AG04449 (cell line): Measurements from ENCODE around the gene FAM174C.

Experiments
- CTCF ChIA-PET: fragments of 350-600 bp; formaldehyde crosslinking; extraction: SDS; loops from one replicate; lab custom pipeline; 2021; ENCODE audit warnings: antibody characterized with exemption; lab: Yijun Ruan, JAX
- POLR2A ChIA-PET: fragments of 400-600, 350-600 bp; formaldehyde crosslinking; extraction: SDS; loops from one replicate; lab custom pipeline; 2020; ENCODE audit warnings: antibody characterized with exemption, inconsistent platforms; lab: Yijun Ruan, JAX
- DNase-seq: peaks from one replicate; pipeline ENCODE4 v3.0.0-alpha.2; 2010; ENCODE audit warnings: low read depth, low spot score
- H3K4me3 ChIP-seq: 2 replicates; pipeline ENCODE4 v1.5.1; 2011; ENCODE audit warnings: low read depth, mild to moderate bottlenecking, control low read depth, low read length
- TF ChIP-seq, protein P1 (sequence below): IDR thresholded peaks from one replicate; pipeline ENCODE4 v1.5.1; 2011; ENCODE audit warnings: mild to moderate bottlenecking, moderate library complexity, low read length, control low read depth, inconsistent platforms; ENCODE audit not compliant: insufficient read depth; ENCODE audit errors: missing control alignments

Gene FAM174C

GRCh38 chr19:1263188-1263587 lies 12.1 kb upstream of the FAM174C start:
- no peak overlapping the region for H3K4me3 ChIP-seq
- TF ChIP-seq, protein P1, sequence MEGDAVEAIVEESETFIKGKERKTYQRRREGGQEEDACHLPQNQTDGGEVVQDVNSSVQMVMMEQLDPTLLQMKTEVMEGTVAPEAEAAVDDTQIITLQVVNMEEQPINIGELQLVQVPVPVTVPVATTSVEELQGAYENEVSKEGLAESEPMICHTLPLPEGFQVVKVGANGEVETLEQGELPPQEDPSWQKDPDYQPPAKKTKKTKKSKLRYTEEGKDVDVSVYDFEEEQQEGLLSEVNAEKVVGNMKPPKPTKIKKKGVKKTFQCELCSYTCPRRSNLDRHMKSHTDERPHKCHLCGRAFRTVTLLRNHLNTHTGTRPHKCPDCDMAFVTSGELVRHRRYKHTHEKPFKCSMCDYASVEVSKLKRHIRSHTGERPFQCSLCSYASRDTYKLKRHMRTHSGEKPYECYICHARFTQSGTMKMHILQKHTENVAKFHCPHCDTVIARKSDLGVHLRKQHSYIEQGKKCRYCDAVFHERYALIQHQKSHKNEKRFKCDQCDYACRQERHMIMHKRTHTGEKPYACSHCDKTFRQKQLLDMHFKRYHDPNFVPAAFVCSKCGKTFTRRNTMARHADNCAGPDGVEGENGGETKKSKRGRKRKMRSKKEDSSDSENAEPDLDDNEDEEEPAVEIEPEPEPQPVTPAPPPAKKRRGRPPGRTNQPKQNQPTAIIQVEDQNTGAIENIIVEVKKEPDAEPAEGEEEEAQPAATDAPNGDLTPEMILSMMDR, result no peak
- ChIA-PET POLR2A (interaction anchor here (7.3 kb wide), 1 partner anchor 8 kb away, joined by 188 read pairs; no protein-coding TSS in a partner anchor), CTCF (interaction anchor here (5.1 to 11.8 kb wide), 2 partner anchors 15 to 20 kb away, joined by 24 to 626 read pairs; partner anchors contain the start of gene ATP5F1D)
- DNase-seq, result no peak

DNA sequence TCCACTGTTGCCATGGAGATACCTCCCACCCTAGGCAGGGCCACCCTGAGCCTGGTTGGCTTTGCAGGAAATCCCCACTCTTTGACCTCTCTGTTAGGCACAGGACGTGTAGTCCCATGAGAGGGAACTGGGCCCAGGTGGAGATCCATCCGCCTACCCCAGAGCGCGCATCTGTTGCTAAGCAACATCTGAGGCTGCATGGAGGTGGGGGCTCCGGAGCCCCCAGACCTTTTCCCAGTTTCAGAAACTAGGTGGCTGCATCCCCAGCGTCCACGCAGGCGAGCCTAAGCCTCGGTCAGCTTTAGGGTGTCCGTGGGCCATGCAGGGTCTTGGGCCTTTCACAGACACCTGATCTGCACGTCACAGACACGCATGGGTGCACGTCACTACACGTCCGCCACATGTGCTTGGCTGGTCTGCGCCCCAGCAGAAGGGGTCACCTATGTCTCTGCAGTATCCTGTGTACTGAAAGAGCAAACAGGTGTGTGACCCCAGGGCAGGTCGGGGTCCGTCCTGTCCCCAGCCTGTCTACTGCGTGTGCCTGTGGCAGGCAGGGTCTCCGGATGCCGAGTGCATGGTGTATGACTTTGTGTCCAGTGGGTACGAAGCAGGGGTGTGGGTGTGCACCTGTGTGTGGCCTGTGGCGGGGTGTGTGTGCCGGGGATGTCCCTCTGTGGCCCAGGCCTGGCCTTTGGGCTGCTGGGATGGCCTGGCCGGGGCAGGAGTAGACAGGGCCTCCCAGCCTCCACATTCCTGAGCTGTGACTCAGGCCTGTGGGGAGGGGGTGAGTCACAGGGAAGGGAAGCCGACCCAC lies 10.3 kb upstream of the FAM174C start:
- no peak for DNase-seq
- TF ChIP-seq, protein P1, result no peak
- H3K4me3 ChIP-seq, result no peak overlapping the region; the same call in 1 of the 2 replicates
- ChIA-PET POLR2A (interaction anchor here (0.6 to 7.3 kb wide), 9 partner anchors 9 to 243 kb away, joined by 3 to 188 read pairs (median 4); partner anchors contain the start of genes FAM174C and RNU6-2), CTCF (interaction anchor here (1.2 to 11.8 kb wide), 5 partner anchors 10 to 44 kb away, joined by 3 to 626 read pairs (median 24); partner anchors contain the start of gene ATP5F1D)

- no peak for DNase-seq
- POLR2A ChIA-PET, result interaction anchor here (0.8 to 7.3 kb wide), 8 partner anchors 9 to 244 kb away, joined by 3 to 188 read pairs (median 6); partner anchors contain the start of genes FAM174C and RNU6-2
Measured at GRCh38 chr19:1265615-1266128, 9.7 kb upstream of the FAM174C start.

DNA sequence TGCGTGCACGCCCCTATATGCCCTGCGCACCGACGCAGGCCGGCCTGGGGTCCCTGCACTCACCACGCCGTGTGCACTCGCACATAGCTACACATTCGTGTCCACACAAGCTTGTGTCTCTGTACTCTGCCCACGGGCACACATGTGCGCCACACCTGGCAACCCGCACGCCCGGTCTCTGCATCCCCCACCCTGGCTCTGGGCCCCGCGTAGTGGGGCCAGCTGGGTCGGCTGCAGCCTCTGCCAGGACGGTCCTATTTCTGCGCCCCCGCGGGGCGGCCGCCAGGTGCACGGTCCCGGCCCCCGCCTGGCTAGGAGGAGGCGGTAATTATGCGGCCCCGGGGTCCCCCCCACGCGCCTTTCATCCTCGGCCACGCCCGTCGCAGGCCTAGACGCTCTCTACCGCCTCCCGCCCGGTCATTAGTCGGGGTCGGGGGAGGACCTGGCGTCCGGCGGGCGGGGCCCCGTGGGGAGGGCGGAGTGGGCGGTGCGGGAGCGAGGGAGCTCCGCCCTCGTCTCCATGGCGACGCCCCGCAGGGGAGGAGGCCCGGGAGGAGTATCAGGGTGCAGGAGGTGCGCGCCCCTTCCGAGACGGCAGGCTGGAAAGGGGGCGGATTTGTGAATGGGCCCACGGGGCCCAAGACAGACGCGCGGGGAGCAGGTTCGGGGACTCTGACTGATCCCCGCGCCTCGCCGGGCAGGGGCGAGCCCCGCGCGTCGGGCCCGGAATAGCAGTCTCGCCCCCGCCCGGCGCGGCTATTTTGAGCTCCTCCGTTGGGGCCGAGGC lies 9.0 kb upstream of the FAM174C start:
- TF ChIP-seq, protein P1, result peak; percentile 3
- H3K4me3 ChIP-seq, result peak overlapping the region; percentile 61
- DNase-seq, result no peak
- POLR2A ChIA-PET, result interaction anchor here (0.8 to 7.3 kb wide), 10 partner anchors 8 to 245 kb away, joined by 3 to 188 read pairs (median 6); partner anchors contain the start of genes ATP5F1D, FAM174C and RNU6-2
- CTCF ChIA-PET, result interaction anchor here (0.6 to 11.8 kb wide), 14 partner anchors 9 to 190 kb away, joined by 3 to 626 read pairs (median 4); partner anchors contain the start of genes ATP5F1D and FAM174C

More at GRCh38 chr19:1265615-1266128, 9.7 kb upstream of the FAM174C start:
- CTCF ChIA-PET, result interaction anchor here (1.5 to 11.8 kb wide), 4 partner anchors 10 to 45 kb away, joined by 4 to 626 read pairs (median 46); partner anchors contain the start of gene ATP5F1D
- TF ChIP-seq, protein P1, result no peak
- peak overlapping the region; percentile 61 for H3K4me3 ChIP-seq

DNA sequence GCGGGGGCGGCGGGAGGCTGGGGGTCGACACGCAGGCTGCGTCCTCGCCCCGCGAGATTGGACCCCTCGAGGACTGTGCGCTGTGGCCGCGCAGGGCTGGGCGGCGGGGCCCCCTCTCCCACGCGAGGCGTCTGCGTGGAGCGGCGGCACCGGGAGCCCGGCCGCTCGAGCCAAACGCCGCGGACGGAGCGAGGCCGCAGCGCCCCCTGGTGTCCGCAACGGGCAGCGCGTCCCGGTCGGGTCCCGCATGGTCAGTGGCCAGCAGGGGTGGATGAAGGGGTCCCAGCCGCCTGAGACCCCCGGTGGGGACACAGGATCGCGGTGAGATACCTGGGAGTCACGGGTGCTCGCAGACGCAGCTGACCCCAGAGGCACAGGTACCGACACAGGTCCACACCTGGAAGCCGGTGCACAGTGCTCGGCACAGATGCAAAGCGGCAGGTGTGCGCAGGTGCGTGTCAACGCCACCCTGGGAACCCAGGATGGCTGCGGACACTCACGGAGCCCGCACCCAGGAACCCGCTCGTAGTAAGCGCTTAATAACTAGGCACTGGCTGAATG lies 8.3 kb upstream of the FAM174C start:
- TF ChIP-seq, protein P1, result peak; percentile 92
- CTCF ChIA-PET, result interaction anchor here (0.6 to 11.8 kb wide), 16 partner anchors 8 to 191 kb away, joined by 3 to 626 read pairs (median 4); partner anchors contain the start of genes ATP5F1D and FAM174C
- POLR2A ChIA-PET, result interaction anchor here (0.8 to 7.3 kb wide), 9 partner anchors 8 to 245 kb away, joined by 3 to 188 read pairs (median 6); partner anchors contain the start of genes ATP5F1D, FAM174C and RNU6-2
- DNase-seq, result no peak
- H3K4me3 ChIP-seq, result peak overlapping the region; percentile 61
